GM10266 (cell line): ENCODE data around the gene RHOBTB3.

Experiments
- DNase-seq: peaks from one replicate; pipeline ENCODE4 v3.0.0; 2012; ENCODE audit errors: extremely low spot score
- TF ChIP-seq, protein P1 (sequence below): IDR thresholded peaks from 2 replicates; pipeline ENCODE4 v1.5.1; 2012; ENCODE audit warnings: mild to moderate bottlenecking, low read depth; ENCODE audit not compliant: control insufficient read depth, insufficient read depth; ENCODE audit errors: missing control alignments

The RHOBTB3 gene

DNA sequence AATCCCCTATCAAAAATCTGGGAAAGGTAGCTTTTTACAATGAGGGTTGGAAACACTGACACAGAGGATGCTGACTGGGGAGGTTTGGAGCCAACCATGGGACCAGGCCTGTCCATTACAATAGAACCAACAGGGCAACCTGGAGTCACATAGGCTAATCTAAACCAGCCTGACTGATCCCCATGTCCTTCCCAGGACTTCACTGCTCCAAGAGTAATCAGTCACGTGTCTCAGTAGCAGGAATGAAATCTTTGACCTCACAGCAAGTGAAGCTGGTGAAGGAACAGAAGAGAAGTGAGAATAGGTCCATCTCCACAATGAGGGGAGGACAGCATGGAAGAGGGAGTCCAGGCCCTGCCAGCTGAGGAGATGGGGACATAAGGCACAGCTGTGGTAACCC lies 107.4 kb downstream of the RHOBTB3 start:
- TF ChIP-seq, protein P1, sequence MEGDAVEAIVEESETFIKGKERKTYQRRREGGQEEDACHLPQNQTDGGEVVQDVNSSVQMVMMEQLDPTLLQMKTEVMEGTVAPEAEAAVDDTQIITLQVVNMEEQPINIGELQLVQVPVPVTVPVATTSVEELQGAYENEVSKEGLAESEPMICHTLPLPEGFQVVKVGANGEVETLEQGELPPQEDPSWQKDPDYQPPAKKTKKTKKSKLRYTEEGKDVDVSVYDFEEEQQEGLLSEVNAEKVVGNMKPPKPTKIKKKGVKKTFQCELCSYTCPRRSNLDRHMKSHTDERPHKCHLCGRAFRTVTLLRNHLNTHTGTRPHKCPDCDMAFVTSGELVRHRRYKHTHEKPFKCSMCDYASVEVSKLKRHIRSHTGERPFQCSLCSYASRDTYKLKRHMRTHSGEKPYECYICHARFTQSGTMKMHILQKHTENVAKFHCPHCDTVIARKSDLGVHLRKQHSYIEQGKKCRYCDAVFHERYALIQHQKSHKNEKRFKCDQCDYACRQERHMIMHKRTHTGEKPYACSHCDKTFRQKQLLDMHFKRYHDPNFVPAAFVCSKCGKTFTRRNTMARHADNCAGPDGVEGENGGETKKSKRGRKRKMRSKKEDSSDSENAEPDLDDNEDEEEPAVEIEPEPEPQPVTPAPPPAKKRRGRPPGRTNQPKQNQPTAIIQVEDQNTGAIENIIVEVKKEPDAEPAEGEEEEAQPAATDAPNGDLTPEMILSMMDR = no peak
- DNase-seq = no peak

DNA sequence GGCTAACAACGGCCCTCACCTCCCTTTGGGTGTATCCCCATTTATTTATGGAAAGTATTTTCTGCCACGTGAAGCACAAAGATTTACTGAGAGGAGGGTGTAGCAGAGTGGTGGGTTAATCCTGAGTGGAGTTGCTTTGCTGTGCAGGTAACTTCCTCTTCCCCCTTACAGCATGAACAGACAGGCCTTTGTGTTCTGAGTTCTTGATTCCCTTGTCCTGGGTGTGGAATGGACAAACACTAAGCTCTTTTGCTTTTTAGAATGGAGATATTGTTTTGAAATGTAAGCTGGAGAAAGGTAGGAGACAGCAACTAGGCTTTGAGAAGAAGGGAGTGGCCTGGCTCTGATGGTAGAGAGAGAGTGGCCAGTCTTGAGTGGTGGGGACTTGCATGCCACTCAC lies 108.5 kb downstream of the RHOBTB3 start:
- DNase-seq = no peak
- TF ChIP-seq, protein P1 = no peak

DNA sequence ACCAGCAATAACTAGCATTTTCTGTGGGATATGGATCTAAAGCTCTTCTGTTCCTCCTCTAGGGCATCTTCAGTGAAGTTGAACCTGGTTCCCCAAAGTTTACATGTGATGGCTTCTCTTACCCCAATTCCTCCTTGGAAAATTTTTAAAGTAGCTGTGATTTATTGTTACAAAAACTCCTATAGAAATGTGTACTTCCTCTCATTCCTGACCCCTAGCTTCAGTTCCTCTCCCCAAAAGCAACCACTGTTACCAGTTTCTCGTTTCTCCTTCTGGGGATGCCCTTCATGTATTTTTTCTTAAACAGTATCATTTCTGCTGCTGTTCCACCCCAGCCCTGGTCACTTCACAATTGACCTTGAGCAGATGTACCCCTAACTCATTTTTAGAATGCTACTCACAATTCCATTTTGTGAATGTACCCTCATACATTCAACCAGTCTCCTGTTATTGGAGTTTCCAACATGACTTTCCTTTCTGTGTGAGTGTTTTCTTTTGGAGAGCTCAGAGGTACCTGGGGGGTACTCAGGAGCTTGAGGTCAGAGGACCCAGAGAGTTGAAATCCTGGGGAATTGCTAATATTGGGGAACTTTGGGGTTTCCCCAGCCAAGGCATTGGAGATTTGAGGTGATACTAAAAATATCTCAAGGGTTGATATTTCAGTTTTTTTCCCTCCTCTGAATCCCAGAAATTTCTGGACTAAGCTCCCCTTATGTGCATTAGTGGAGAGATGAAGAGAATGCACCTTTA lies 110.0 kb downstream of the RHOBTB3 start:
- DNase-seq = no peak
- TF ChIP-seq, protein P1 = no peak

DNA sequence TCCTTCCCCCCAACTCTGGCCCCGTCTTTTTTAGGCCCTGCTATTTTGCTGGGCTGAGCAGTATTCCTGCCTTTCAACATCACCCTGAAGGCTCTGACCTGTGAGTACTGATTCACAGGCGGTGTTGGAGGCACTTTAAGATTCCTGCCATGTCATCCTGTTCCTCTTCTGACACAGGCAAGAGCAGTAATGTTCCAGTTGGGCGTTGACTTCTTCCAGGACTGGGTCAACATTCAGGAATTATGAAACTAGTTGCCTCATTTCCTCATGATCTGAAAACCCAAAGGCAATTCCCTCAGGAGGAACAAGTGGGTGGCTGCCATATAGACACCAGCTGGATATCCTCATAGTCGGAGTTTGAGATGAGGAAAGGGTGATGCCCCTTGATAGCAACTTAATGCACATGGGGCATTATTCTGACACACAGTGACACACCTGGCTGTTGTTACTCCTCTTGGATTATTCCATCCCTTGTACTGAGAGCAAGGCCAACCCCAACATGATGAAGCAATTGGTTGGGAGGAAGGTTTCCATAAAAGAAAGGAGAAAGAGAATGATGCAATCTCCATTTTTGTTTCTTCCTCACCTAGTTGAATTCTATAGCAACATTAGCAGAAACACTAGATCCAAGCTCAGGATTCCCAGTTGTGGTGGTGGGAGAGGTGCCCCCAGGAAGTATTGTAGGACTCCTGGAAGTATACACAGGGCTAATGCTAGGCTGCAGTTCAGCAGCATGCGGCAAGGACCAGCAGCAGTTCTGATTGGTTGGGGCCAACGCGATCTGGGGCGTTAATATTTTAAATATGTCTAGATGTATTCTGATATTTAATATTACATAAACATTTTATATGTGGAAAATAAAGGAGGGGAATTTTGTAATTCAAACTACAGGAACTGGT lies 111.0 kb downstream of the RHOBTB3 start:
- no peak for DNase-seq
- TF ChIP-seq, protein P1 = no peak

DNA sequence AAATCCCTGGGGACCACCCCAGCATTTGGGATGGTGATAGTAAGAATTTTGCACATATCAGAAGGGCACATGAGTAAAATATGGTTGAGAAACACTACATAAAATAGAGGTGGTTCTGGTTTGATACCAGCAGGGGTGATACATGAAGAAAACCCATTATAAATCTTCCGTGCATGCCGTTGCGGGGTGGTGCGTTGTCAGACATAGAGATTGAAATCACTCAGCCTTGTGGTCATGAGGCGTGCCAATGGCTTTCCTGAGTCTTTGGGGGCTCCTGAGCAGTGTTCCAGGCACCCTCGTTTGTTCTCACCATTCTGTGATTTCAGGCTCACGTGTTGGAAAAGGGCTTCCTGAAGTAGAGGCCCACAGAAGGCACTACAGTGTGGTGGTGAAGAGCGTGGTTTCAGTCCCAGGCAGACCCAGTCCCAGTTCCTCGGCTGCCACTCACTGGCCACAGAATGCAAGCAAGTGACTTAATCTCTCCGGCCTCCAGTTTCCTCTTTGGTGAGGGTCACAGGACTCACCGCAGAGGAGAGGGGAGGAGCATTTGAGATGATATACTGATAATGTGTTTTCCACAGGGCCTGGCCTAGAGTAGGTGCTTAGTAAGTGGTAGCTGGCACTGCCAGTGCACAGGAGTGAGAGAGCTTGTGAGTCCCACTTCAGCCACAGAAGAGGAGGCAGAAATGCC lies 111.9 kb downstream of the RHOBTB3 start:
- peak; percentile 81 for DNase-seq
- TF ChIP-seq, protein P1 = peak; percentile 80

DNA sequence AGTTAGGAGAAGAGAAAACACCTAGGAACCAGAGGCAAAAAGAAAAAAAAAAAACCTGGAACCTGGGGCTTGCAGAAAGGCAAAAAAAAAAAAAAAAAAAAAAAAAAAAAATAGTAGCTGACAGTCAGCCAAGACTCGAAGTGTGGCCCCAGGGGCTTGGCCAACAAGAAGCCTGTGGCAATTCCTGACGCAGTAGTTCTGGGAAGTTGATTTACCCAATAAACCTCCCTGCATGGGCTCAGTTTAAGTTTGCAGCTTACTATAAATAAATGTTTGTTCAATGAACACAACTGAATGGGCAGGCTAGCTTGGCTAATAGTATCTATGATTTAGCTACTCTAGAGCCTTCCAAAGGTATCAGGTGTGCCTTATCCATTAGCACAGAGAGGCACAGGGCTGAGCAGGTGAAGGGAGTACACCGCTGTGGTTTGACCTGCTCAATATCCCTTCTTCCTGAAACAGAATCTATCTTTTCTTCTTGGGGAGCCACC lies 112.6 kb downstream of the RHOBTB3 start:
- no peak for DNase-seq
- TF ChIP-seq, protein P1 = no peak

DNA sequence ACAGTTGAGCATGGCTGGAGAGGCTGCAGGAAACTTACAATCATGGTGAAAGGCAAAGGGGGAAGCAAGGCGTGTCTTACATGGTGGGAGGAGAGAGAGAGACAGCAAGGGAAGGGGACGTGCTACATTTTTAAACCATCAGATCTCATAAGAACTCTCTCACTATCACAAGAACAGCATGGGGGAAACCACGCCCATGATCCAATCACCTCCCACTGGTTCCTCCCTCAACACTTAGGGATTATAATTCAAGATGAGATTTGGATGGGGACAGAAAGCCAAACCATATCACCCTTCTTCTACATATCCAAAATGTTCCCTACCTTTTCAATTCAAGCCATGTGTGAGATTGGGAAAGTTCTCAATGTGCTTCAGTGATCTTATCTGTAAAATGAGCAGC lies 114.3 kb downstream of the RHOBTB3 start:
- TF ChIP-seq, protein P1 = no peak
- DNase-seq = no peak
